Smooth muscle cell (in vitro differentiated cells): ENCODE data around the gene CHD2. TPM values are rescaled to one million over a fixed set of nuclear protein-coding genes. Genes with fewer than 3 reads are reported as not detected.

Experiments used
- DNase-seq: peaks from one replicate; lab custom pipeline; 2025; ENCODE audit not compliant: unreplicated experiment; lab: John Stamatoyannopoulos, UW
- H2AFZ ChIP-seq: fragments of 200-600 bp; sonication (generic); 2 replicates; pipeline ENCODE4 v1.6.0; 2016; ENCODE audit warnings: antibody characterized with exemption, low read depth, mild to moderate bottlenecking
- H3F3A ChIP-seq: fragments of 200-600 bp; sonication (generic); 2 replicates; pipeline ENCODE4 v1.6.0; 2017; ENCODE audit warnings: antibody characterized with exemption, low read depth
- H3K27ac ChIP-seq: fragments of 200-600 bp; sonication (generic); 2 replicates; pipeline ENCODE4 v1.5.1; 2016; ENCODE audit warnings: low read depth, mild to moderate bottlenecking
- H3K27me3 ChIP-seq: fragments of 200-600 bp; sonication (generic); 2 replicates; pipeline ENCODE4 v1.6.1; 2016; ENCODE audit warnings: low read depth, mild to moderate bottlenecking
- H3K36me3 ChIP-seq: fragments of 200-600 bp; sonication (generic); 2 replicates; pipeline ENCODE4 v1.5.1; 2016; ENCODE audit warnings: low read depth
- H3K4me1 ChIP-seq: fragments of 200-600 bp; sonication (generic); 2 replicates; pipeline ENCODE4 v1.5.1; 2016; ENCODE audit warnings: low read depth
- H3K4me2 ChIP-seq: fragments of 200-600 bp; sonication (generic); 2 replicates; pipeline ENCODE4 v1.6.0; 2016; ENCODE audit warnings: mild to moderate bottlenecking
- H3K4me3 ChIP-seq: fragments of 200-600 bp; sonication (generic); 2 replicates; pipeline ENCODE4 v1.5.1; 2016; ENCODE audit warnings: mild to moderate bottlenecking
- H3K79me2 ChIP-seq: fragments of 200-600 bp; sonication (generic); 2 replicates; pipeline ENCODE4 v1.6.0; 2016; ENCODE audit warnings: low read depth, mild to moderate bottlenecking
- H3K9ac ChIP-seq: fragments of 200-600 bp; sonication (generic); 2 replicates; pipeline ENCODE4 v1.6.0; 2016; ENCODE audit warnings: low read depth
- H3K9me3 ChIP-seq: fragments of 200-600 bp; sonication (generic); replicated peaks from 2 replicates; pipeline ENCODE4 v1.5.1; 2016; ENCODE audit warnings: low read depth
- H4K20me1 ChIP-seq: fragments of 200-600 bp; sonication (generic); 2 replicates; pipeline ENCODE4 v1.6.0; 2016; ENCODE audit warnings: low read depth
- WGBS: methylation state at CpG from one replicate; pipeline ENCODE4 v1.1.7; 2016; ENCODE audit warnings: low lambda C conversion rate; 5-methylcytosine and 5-hydroxymethylcytosine counted together
- polyA plus RNA-seq: library from polyadenylated mRNA; unstranded; fragments of >200 nt; fragmentation: Nextera tagmentation; extraction: Ambion mirVana; gene quantifications from 2 replicates; pipeline ENCODE4 v1.2.1, GENCODE V29; 2016
- total RNA-seq: library from RNA; depleted of rRNA; stranded (reverse); fragments of >200 nt; gene quantifications from 2 replicates; pipeline ENCODE4 v1.2.3, GENCODE V29; 2014
- TF ChIP-seq, protein P1 (sequence below): fragments of 200-600 bp; sonication (generic); IDR thresholded peaks from 2 replicates; pipeline ENCODE4 v1.5.1; 2017; ENCODE audit warnings: borderline replicate concordance, mild to moderate bottlenecking, antibody characterized with exemption; ENCODE audit not compliant: insufficient read depth, poor library complexity, severe bottlenecking

The CHD2 gene
- total and polyA plus RNA-seq, 2 experiments from 2014 or later, result 64.4 to 99.2 TPM

DNA sequence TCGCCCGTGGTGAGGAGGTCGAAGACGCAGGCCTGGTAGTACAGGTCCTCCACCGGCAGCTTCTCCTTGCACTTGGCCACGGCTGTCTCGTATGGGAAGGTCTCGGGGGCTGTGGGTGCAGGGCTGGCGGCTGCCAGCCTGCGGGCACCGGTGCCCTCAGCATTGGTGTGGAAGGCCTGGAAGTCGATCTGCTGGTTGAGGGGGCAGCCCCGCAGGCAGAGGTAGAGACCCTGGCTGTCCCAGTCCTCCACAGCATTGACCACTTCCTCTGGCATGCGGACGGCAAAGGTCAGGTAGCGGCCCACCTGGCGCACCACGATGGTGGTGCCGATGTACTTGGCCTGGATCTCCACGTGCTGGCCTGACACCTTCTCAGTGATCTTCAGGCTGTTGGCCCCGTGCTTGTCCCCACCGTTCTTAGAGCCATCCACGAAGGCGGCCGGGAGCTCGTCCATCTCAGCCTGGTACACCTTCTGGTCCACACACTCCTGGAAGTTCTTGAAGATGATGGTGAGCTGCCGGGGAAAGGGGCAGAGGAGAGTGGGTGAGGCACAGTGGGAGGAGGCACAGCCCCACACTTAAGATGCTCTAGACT lies 145.2 kb downstream of the CHD2 start:
- WGBS, result 96% methylated on average over 27 of the region's 27 CpGs
- no peaks in the 10 kb centered on the region for H3K27me3 ChIP-seq
- H3K9me3 ChIP-seq, result no peaks in the 10 kb centered on the region
- no peak overlapping the region for H2AFZ ChIP-seq
- no peaks in the 10 kb centered on the region for H3K4me1 ChIP-seq
- no peaks in the 10 kb centered on the region for H3F3A ChIP-seq
- H3K4me3 ChIP-seq, result no peak overlapping the region
- H3K9ac ChIP-seq, result no peak overlapping the region
- TF ChIP-seq, protein P1, sequence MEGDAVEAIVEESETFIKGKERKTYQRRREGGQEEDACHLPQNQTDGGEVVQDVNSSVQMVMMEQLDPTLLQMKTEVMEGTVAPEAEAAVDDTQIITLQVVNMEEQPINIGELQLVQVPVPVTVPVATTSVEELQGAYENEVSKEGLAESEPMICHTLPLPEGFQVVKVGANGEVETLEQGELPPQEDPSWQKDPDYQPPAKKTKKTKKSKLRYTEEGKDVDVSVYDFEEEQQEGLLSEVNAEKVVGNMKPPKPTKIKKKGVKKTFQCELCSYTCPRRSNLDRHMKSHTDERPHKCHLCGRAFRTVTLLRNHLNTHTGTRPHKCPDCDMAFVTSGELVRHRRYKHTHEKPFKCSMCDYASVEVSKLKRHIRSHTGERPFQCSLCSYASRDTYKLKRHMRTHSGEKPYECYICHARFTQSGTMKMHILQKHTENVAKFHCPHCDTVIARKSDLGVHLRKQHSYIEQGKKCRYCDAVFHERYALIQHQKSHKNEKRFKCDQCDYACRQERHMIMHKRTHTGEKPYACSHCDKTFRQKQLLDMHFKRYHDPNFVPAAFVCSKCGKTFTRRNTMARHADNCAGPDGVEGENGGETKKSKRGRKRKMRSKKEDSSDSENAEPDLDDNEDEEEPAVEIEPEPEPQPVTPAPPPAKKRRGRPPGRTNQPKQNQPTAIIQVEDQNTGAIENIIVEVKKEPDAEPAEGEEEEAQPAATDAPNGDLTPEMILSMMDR, result no peak
- H3K79me2 ChIP-seq, result no peaks in the 10 kb centered on the region
- H4K20me1 ChIP-seq, result no peaks in the 10 kb centered on the region
- H3K4me2 ChIP-seq, result no peak overlapping the region
- DNase-seq, result no peak
- H3K36me3 ChIP-seq, result no peaks in the 10 kb centered on the region
- H3K27ac ChIP-seq, result no peak overlapping the region

DNA sequence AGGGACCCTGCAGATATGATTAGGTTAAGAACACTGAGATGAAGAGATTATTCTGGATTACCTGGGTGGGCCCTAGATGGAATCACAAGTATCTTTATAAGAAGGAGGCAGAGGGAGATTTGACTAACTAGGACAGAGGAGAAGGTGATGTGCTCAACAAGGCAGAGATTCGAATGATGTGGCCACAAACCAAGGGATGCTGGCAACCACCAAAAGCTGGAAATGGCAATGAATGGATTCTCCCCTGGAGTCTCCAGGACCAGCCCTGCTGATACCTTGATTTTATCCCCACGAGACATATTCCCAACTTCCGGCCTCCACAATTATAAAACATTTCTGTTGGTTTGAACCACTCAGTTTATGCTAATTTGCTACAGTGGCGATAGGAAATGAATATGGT lies 146.0 kb downstream of the CHD2 start:
- Histone ChIP-seq H3K36me3 (no peaks in the 10 kb centered on the region), H3K27me3 (no peaks in the 10 kb centered on the region), H3K9ac (no peak overlapping the region), H3K79me2 (no peaks in the 10 kb centered on the region), H3K4me1 (no peaks in the 10 kb centered on the region), H3K4me2 (no peak overlapping the region), H3K4me3 (no peak overlapping the region), H3K27ac (no peak overlapping the region), H2AFZ (no peak overlapping the region), H3K9me3 (no peaks in the 10 kb centered on the region), H4K20me1 (no peaks in the 10 kb centered on the region), H3F3A (no peaks in the 10 kb centered on the region)
- WGBS, result 94% methylated on average over 4 of the region's 4 CpGs
- no peak for DNase-seq
- TF ChIP-seq, protein P1, result no peak

DNA sequence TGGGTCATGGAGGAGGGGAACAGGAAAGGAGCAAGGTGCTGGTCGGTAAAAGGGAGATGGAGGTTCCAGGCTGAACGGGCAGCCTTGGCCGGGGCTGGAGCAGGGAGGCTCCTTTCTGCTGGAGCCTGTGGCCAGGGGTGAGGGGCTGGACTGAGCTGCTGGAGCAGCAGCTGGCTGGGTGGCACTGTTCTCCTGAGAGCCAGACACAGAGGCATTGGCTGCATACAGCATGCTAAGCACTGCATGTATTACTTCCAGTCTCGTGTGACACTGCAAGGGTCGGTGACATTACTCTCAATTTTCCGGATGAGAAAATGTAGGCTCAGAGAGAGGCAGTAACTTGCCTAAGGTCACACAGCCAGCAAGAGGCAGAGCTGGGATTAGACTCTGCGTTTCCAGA lies 146.6 kb downstream of the CHD2 start:
- TF ChIP-seq, protein P1, result no peak
- Histone ChIP-seq H3K27ac (no peak overlapping the region), H2AFZ (no peak overlapping the region), H3K9ac (no peak overlapping the region), H3K4me3 (no peak overlapping the region), H3K36me3 (no peaks in the 10 kb centered on the region), H3K9me3 (no peaks in the 10 kb centered on the region), H3K4me2 (no peak overlapping the region), H3K79me2 (no peaks in the 10 kb centered on the region), H4K20me1 (no peaks in the 10 kb centered on the region), H3K4me1 (no peaks in the 10 kb centered on the region), H3F3A (no peaks in the 10 kb centered on the region), H3K27me3 (no peaks in the 10 kb centered on the region)
- WGBS, result 78% methylated on average over 7 of the region's 7 CpGs
- no peak for DNase-seq
